GM12874 (cell line): ENCODE results near the gene ZNF516.

Source experiments
- CTCF ChIP-seq: IDR thresholded peaks from 2 replicates; pipeline ENCODE4 v1.5.1; 2011; ENCODE audit warnings: low read depth, mild to moderate bottlenecking, control low read depth, low read length, moderate library complexity; ENCODE audit not compliant: insufficient read depth

The ZNF516 gene

GRCh38 chr18:76463872-76464271 lies 31.2 kb downstream of the ZNF516 start:
- TF ChIP-seq CTCF, result no peak

- no peak for TF ChIP-seq CTCF
Observed at GRCh38 chr18:76463358-76463757, 31.7 kb downstream of the ZNF516 start.

GRCh38 chr18:76462326-76462694 lies 32.7 kb downstream of the ZNF516 start:
- no peak for TF ChIP-seq CTCF

- TF ChIP-seq CTCF, result no peak
Observed at GRCh38 chr18:76461692-76462325, 33.2 kb downstream of the ZNF516 start.

- TF ChIP-seq CTCF, result no peak
Observed at GRCh38 chr18:76461148-76461547, 33.9 kb downstream of the ZNF516 start.

- no peak for TF ChIP-seq CTCF
Observed at GRCh38 chr18:76460482-76460881, 34.6 kb downstream of the ZNF516 start.

GRCh38 chr18:76459687-76460350 lies 35.2 kb downstream of the ZNF516 start:
- TF ChIP-seq CTCF, result no peak
